Activated T-helper 1 cell treated with anti-CD3 and anti-CD28 coated beads, Interleukin-12 subunit alpha, Interleukin-12 subunit beta, Interleukin-2, Interleukin-4 antibody, amounts not matched to agents 30 ng/mL and 10 ng/mL and 1 ng/mL, durations not matched to agents 14 hours and 24 hours and 36 hours (primary cell): ENCODE data around the gene S100A3. TPM values are rescaled to one million over a fixed set of nuclear protein-coding genes. Genes with fewer than 3 reads are reported as not detected.
"Not testable (repeated sequence)": the region's sequence is repeated elsewhere in the genome, so short reads cannot be mapped to it uniquely, and the experiment has no call there.

ENCODE experiments used
- DNase-seq: peaks from one replicate; pipeline ENCODE4 v3.0.0; 2021; ENCODE audit warnings: low spot score
- H3K27ac Mint-ChIP-seq: one replicate; pipeline ENCODE4 v1.8.0; 2021; ENCODE audit warnings: mild to moderate bottlenecking, mixed read lengths
- H3K27me3 Mint-ChIP-seq: one replicate; pipeline ENCODE4 v1.8.0; 2022; ENCODE audit warnings: mild to moderate bottlenecking, moderate library complexity, mixed read lengths; ENCODE audit not compliant: insufficient read depth
- H3K36me3 Mint-ChIP-seq: one replicate; pipeline ENCODE4 v1.8.0; 2021; ENCODE audit warnings: low read depth, mixed read lengths
- H3K4me1 Mint-ChIP-seq: one replicate; pipeline ENCODE4 v1.8.0; 2021; ENCODE audit warnings: low read depth, mixed read lengths
- H3K4me3 Mint-ChIP-seq: one replicate; pipeline ENCODE4 v1.8.0; 2021; ENCODE audit warnings: mild to moderate bottlenecking, moderate library complexity, mixed read lengths
- H3K9me3 Mint-ChIP-seq: one replicate; pipeline ENCODE4 v1.8.0; 2021; ENCODE audit warnings: mixed read lengths
- intact Hi-C: fragments of 100-400 bp; cut with micrococcal nuclease; formaldehyde crosslinking; loops from one replicate; pipeline ENCODE4 v1.15.1; 2024
- total RNA-seq: library from RNA; stranded (reverse); gene quantifications from 2 replicates; pipeline ENCODE4 v1.2.3, GENCODE V29; 2022

Gene S100A3
- total RNA-seq, 1 donor from 2014 or later: not detected

DNA sequence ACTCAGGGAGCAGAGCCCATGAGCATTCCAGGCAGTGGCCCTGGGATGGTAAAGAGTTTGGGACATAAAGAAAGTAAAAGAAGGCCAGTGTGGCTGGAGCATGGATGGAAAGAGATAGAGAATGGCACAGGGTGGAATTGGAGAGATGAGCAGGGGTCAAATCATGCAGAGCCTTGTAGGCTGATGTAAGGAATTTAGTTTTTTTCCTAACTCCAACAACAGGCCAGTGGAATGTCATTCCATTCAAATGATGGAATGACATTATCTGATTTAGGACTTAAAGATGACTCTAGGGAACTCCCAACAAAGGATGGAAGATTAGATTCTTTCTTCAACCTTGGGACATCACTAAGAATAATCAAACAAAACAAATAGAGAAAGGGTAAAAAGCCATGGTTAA lies 29.4 kb upstream of the S100A3 start:
- Mint-ChIP-seq H3K4me3 (no peak overlapping the region), H3K27ac (no peak overlapping the region), H3K27me3 (peaks cover 26% of the 10 kb centered on the region), H3K9me3 (no peaks in the 10 kb centered on the region), H3K4me1 (no peaks in the 10 kb centered on the region), H3K36me3 (no peaks in the 10 kb centered on the region)
- intact Hi-C loops: no loop called here
- DNase-seq: no peak

- H3K36me3 Mint-ChIP-seq: no peaks in the 10 kb centered on the region
- no peak overlapping the region for H3K4me3 Mint-ChIP-seq
- peaks cover 8% of the 10 kb centered on the region for H3K4me1 Mint-ChIP-seq
- no peak for DNase-seq
- intact Hi-C loops: no loop called here
- no peak overlapping the region for H3K27ac Mint-ChIP-seq
- H3K27me3 Mint-ChIP-seq: peaks cover 26% of the 10 kb centered on the region
- no peaks in the 10 kb centered on the region for H3K9me3 Mint-ChIP-seq
Observed at GRCh38 chr1:153577624-153578051, 28.6 kb upstream of the S100A3 start.

GRCh38 chr1:153577138-153577537 lies 28.1 kb upstream of the S100A3 start:
- H3K4me1 Mint-ChIP-seq: peaks cover 12% of the 10 kb centered on the region
- no peak for DNase-seq
- peaks cover 26% of the 10 kb centered on the region for H3K27me3 Mint-ChIP-seq
- intact Hi-C loops: no loop called here
- H3K27ac Mint-ChIP-seq: no peak overlapping the region
- no peak overlapping the region for H3K4me3 Mint-ChIP-seq
- H3K36me3 Mint-ChIP-seq: no peaks in the 10 kb centered on the region
- no peaks in the 10 kb centered on the region for H3K9me3 Mint-ChIP-seq

DNA sequence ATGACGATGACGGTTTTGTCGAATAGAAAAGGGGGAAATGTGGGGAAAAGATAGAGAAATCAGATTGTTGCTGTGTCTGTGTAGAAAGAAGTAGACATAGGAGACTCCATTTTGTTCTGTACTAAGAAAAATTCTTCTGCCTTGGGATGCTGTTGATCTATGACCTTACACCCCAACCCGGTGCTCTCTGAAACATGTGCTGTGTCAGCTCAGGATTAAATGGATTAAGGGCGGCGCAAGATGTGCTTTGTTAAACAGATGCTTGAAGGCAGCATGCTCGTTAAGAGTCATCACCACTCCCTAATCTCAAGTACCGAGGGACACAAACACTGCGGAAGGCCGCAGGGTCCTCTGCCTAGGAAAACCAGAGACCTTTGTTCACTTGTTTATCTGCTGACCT lies 26.4 kb upstream of the S100A3 start:
- H3K27ac Mint-ChIP-seq, H3K36me3 Mint-ChIP-seq, H3K4me3 Mint-ChIP-seq, H3K9me3 Mint-ChIP-seq, intact Hi-C loops, DNase-seq: not testable (repeated sequence)
- peaks cover 26% of the 10 kb centered on the region for H3K27me3 Mint-ChIP-seq
- peaks cover 20% of the 10 kb centered on the region for H3K4me1 Mint-ChIP-seq

DNA sequence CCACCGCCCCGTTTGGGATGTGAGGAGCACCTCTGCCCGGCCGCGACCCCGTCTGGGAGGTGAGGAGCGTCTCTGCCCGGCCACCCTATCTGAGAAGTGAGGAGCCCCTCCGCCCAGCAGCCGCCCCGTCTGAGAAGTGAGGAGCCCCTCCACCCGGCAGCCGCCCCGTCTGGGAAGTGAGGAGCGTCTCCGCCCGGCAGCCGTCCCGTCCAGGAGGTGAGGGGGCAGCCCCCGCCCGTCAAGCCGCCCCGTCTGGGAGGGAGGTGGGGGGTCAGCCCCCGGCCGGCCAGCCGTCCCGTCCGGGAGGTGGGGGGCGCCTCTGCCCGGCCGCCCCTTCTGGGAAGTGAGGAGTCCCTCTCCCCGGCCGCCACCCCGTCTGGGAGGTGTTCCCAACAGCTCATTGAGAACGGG lies 26.0 kb upstream of the S100A3 start:
- intact Hi-C loops, H3K27ac Mint-ChIP-seq, H3K4me3 Mint-ChIP-seq, H3K36me3 Mint-ChIP-seq, DNase-seq, H3K9me3 Mint-ChIP-seq: not testable (repeated sequence)
- Mint-ChIP-seq H3K27me3 (peaks cover 26% of the 10 kb centered on the region), H3K4me1 (peaks cover 20% of the 10 kb centered on the region)

DNA sequence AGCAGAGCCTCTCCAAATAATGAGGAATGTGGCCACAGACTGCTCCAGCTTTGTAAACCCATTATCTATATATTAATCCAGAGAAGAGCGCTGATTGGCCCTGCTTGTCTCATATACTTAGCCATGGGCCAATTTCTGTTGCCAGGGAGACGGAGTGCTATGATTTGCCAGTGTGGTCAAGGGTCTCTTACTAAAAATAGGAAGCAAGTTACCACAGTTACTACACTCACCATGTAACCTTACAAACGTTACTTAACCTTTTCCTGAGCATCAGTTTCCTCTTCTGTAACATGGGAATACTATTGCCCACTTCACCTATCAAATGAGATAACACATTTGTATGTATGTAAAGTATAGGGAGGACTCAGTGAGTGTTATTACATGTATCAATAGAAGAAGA lies 24.3 kb upstream of the S100A3 start:
- Mint-ChIP-seq H3K4me1 (peaks cover 25% of the 10 kb centered on the region), H3K36me3 (no peaks in the 10 kb centered on the region), H3K9me3 (no peaks in the 10 kb centered on the region), H3K4me3 (no peak overlapping the region), H3K27me3 (peaks cover 18% of the 10 kb centered on the region), H3K27ac (peak overlapping the region; percentile 27)
- intact Hi-C loops: loop anchor here (1.0 kb wide), 1 partner anchor 24 kb away; no protein-coding TSS in a partner anchor
- DNase-seq: no peak

- Mint-ChIP-seq H3K4me3 (no peak overlapping the region), H3K36me3 (no peaks in the 10 kb centered on the region), H3K9me3 (no peaks in the 10 kb centered on the region)
Observed at GRCh38 chr1:153572569-153573015, 23.5 kb upstream of the S100A3 start.

DNA sequence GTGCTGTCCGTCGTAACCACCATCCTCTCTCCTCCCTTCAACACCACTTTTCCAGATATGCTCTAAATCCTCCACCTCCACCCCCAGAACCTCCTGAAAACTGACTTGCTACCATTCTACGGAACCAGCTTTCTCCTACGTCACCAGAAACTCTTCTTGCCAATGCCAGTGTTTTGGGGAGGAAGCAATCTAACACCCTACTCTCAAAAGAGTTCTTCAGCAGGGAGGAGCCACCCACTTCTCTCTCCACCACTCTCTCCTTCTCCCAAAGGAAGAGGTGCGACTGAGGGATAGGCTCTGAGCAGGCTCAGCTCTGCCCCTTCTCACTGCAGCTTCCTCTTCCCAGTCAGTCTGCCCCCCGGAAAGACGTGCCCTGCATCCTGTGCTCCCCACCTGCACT lies 22.6 kb upstream of the S100A3 start:
- Mint-ChIP-seq H3K27me3 (peaks cover 5% of the 10 kb centered on the region), H3K27ac (no peak overlapping the region), H3K4me3 (no peak overlapping the region)

More at GRCh38 chr1:153572569-153573015, 23.5 kb upstream of the S100A3 start:
- DNase-seq: peak; percentile 20
- peaks cover 33% of the 10 kb centered on the region for H3K4me1 Mint-ChIP-seq
- peak overlapping the region; percentile 27 for H3K27ac Mint-ChIP-seq
- intact Hi-C loops: loop anchor here (1.0 kb wide), 2 partner anchors 25 to 45 kb away; no protein-coding TSS in a partner anchor
- peaks cover 11% of the 10 kb centered on the region for H3K27me3 Mint-ChIP-seq

GRCh38 chr1:153570874-153571273 lies 21.8 kb upstream of the S100A3 start:
- Mint-ChIP-seq H3K36me3 (no peaks in the 10 kb centered on the region), H3K4me1 (peaks cover 46% of the 10 kb centered on the region), H3K27ac (no peak overlapping the region), H3K27me3 (peaks cover 5% of the 10 kb centered on the region), H3K9me3 (no peaks in the 10 kb centered on the region), H3K4me3 (no peak overlapping the region)
- intact Hi-C loops: no loop called here
- no peak for DNase-seq

More for the DNA sequence above, 22.6 kb upstream of the S100A3 start:
- Mint-ChIP-seq H3K4me1 (peaks cover 39% of the 10 kb centered on the region), H3K36me3 (no peaks in the 10 kb centered on the region), H3K9me3 (no peaks in the 10 kb centered on the region)
- intact Hi-C loops: loop anchor here (1.0 kb wide), 1 partner anchor 46 kb away; no protein-coding TSS in a partner anchor
- no peak for DNase-seq

- no peak overlapping the region for H3K4me3 Mint-ChIP-seq
- H3K27me3 Mint-ChIP-seq: peaks cover 1% of the 10 kb centered on the region
- H3K36me3 Mint-ChIP-seq: no peaks in the 10 kb centered on the region
- H3K4me1 Mint-ChIP-seq: peaks cover 54% of the 10 kb centered on the region
- no peak for DNase-seq
- H3K9me3 Mint-ChIP-seq: no peaks in the 10 kb centered on the region
- intact Hi-C loops: loop anchor here (5.0 kb wide), 2 partner anchors 63 to 178 kb away; partner anchors contain the start of gene CHTOP
- H3K27ac Mint-ChIP-seq: no peak overlapping the region
Observed at GRCh38 chr1:153569465-153569864, 20.4 kb upstream of the S100A3 start.

DNA sequence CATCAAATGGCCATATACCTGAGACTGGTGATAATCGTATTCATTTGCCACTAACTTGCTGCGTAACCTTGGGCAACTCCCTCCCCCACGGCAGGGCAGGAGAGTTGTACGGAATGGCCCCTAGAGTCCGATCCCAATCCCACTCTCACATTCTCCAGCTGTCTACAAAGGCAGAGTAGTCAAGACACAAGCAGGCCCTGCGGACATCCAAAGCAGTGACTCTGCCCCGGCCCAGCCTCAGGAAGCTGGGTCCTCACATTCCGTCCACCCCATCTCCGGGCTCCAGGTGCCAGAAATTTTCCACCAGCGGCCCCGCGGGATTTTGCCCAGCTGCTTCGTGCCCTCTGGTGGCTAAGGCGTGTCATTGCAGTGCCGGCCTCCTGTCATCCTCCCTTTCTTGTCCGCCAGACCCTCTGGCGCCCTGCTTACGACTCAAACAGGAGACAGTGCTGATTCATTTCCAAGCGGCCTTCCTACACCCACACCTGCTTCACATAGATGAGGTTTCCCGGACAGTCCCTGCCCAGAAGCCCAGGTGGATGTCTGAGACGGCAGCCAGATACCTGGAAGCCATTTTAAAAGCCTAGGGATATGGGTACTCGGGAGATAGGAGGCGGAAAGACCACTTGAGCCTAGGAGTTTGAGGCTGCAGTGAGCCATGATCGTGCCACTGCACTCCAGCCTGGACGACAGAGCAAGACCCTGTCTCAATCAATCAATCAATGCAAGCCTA lies 19.5 kb upstream of the S100A3 start:
- peak; percentile 72 for DNase-seq
- Mint-ChIP-seq H3K27ac (peak overlapping the region; percentile 78), H3K4me1 (peaks cover 54% of the 10 kb centered on the region), H3K4me3 (peak overlapping the region; percentile 66), H3K27me3 (peaks cover 1% of the 10 kb centered on the region), H3K36me3 (no peaks in the 10 kb centered on the region), H3K9me3 (no peaks in the 10 kb centered on the region)
- intact Hi-C loops: loop anchor here (1.0 to 5.0 kb wide), 4 partner anchors 35 to 179 kb away; partner anchors contain the start of gene CHTOP

DNA sequence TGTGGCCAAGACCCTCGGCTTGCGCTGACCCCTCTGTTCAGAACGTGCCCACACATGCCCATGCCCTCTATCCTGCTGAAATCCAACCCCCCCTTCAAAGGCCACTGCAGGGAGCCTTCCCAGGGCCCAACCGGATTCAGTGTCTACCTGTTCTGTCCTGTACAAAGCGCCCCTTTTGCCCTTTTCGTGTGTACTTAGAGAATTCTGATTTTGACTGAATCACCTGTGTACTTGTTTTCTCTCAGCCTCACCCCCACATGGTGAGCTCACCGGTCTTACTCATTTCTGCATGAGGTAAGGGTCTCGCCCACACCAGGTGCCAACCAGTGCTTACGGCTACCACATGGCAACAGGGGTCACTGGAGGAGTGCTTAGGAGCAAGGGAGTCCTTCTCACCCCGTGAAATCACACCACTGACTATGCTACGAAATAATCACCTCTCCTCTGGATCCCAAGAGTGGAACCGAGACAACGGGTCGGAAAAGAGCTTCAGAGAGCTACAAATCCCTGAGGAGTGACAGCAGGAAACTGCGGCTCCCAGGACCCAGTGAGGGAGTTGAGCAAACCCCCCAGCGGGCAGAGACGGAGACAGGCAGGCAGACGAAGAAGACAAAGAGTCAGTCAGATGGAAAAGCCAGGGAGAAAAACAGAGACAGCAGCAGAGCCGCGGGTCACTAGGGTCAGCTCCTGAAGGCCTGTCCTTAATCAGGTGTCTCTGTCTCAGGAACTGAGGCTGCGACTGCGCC lies 18.7 kb upstream of the S100A3 start:
- Mint-ChIP-seq H3K9me3 (no peaks in the 10 kb centered on the region), H3K36me3 (no peaks in the 10 kb centered on the region), H3K4me3 (no peak overlapping the region), H3K27ac (peak overlapping the region; percentile 54), H3K27me3 (peaks cover 1% of the 10 kb centered on the region), H3K4me1 (peaks cover 48% of the 10 kb centered on the region)
- intact Hi-C loops: loop anchor here (1.0 to 5.0 kb wide), 5 partner anchors 34 to 180 kb away; partner anchors contain the start of genes CHTOP and ILF2
- no peak for DNase-seq
